Measurements from ENCODE around the gene GGT1.
"Not testable (repeated sequence)": the region's sequence is repeated elsewhere in the genome, so short reads cannot be mapped to it uniquely, and the experiment has no call there.

The GGT1 gene

DNA sequence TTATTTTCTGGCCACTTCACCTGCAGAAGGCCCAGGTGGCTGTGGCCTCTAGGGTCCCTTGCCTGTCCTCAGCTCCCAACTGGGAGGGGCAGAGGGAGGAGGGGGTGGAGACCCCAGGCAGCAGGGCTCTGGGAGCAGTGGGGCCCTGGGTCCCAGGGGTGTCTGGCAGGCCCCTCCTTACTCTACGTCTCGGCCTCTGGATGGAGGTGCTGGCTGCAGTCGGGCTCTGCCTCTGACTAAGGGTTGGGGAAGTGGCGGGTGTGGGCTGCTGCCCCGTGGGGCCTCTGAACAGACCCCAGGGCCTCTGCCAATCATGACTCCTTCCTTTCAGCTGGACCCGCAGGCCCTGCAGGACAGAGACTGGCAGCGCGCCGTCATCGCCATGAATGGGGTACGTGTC, 41.4 kb downstream of the GGT1 start:
- not testable (repeated sequence) for DNase-seq

DNA sequence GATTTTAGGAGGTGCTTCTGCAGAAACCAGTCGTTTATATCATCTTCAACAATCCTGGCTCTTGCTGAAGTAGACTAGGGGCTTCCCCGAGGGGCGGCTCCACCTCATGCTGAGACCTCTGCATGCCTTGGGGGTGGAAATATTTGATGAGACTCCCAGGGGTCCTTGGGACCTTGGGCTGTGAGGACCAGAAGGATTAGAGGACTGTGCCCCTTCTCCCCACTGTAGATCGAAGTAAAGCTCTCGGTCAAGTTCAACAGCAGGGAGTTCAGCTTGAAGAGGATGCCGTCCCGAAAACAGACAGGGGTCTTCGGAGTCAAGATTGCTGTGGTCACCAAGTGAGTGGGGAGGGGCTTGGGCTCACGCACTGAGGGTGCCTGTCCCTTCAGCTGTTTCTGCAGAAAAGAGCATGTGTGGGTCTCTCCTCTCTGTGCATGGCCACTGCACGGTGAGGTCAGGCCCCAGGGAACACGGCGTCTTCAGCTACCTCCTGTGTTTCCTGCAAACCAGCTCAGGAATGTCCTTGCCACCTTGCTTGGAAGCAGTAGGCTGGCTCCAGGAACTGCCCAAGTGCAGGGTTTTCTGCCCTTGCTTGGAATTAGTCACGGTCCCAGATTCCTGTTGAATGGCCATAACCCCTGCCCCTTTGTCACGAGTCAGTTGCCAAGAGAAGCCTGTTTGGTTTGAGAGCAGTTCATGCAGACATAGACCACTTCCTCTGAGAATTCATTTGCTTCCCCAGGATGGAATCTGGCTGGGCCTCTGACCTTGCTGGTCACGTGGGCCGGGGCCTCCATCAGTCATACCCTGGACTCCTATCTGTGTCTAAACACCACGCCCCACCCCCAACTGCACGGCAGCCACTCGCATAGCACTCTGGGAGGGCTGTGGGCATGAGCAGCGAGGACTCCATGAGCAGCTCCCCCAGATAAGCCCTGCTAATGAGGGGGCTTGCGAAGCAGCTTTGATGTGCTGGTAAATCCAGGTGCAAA, 42.7 kb downstream of the GGT1 start:
- not testable (repeated sequence) for DNase-seq

DNA sequence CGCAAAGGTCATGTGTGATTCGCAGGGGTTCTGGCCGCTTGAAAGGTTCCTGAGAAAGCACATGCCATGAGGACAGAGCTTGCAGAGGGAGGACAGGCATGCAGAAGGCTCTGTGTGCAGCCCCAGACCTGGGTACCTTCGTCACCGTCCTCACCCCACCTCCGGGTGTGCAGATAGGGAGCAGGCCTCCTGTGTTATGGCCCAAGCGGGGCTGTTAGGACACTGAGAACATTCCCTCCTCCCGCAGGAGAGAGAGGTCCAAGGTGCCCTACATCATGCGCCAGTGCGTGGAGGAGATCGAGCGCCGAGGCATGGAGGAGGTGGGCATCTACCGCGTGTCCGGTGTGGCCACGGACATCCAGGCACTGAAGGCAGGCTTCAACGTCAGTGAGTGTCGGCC, 43.8 kb downstream of the GGT1 start:
- not testable (repeated sequence) for DNase-seq

DNA sequence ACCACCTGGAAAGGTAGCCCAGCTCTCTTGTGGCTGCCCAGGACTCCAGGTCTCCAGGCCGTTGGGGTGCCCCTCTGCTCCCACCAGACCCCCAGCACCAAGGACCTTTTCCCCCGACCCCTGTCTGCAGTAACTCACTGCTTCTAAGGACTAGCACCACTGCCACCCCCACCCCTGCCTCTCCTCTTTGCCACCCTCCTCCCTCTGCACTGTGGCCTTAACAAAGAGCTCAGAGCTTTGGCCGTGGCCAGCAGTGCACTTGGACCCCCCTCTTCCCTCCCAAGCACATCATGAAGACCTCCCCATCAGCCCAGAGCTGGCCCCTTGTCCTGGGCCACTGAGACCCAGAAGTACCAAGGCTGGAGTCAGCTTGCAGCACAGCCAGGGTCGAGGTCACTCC, 46.4 kb downstream of the GGT1 start:
- not testable (repeated sequence) for DNase-seq

DNA sequence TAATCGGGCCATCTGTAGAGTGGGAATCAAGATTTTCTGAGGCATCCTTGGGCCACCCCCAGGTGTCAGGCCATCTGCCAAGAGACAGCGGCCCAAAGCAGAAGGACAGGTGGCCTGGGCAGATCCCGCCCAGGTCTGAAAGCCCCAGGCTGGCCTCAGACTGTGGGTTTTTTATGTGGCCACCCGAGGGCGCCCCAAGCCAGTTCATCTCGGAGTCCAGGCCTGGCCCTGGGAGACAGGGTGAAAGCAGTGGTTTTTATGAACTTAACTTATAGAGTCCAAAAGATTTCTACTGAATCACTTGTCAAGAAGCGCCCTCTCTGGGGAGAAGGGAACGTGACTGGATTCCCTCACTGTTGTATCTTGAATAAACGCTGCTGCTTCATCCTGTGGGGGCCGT, 47.9 kb downstream of the GGT1 start:
- not testable (repeated sequence) for DNase-seq

DNA sequence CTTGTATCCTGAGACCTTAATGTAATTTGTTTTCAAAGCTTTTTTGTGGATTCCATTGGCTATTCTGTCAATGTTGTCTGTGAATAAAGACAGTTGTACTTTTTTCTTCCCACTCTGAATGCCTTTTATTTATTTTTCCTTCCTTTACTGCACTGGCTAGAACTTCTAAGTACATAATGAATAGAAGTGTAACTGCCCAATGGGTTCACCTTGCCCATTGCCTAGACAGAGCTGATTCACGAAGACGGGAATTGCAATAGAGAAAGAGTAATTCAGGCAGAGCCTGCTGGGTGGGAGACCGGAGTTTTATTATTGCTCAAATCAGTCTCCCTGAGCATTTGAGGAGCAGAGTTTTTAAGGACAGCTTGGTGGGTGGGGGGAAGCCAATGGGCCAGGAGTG, 62.4 kb downstream of the GGT1 start:
- not testable (repeated sequence) for DNase-seq

DNA sequence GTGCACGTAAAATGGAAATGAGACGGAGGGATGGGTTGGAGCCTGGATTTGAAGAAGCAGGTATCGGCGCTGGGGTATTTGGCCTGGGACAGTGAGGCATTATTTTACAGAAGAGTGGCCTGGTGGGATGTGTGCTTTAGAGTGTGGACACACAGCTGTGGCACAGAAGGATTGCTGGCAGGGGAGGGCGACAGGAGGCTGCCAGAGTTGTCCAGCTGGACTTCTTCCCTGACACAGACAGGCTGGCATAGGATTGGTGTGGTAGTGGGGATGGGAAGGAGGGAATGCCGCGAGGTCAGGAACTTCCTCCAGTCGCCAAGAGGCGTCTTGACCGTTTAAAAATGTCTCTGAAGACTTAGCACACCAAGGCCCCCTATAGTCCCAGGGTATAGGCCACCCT, 64.9 kb downstream of the GGT1 start:
- DNase-seq, result not testable (repeated sequence)

DNA sequence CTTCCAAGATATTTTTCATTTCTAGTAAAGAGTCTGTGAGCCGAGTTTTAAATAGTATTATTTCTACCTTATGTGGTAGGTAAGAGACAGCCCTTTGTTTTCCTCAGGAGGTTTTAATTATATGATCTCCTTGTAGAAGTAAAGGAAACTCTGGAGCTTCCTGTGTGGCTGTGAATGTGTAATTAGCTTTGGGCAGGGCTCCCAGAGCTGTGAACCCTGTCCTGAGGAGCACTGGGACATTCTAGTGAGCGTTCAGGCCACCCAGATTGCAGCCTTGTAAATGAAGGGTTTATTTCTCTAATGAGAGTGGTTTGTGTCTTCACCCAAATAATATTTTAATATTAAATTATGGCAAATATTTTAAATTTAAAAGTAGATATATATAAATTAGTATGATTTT, 69.5 kb downstream of the GGT1 start:
- DNase-seq, result not testable (repeated sequence)
